ENCODE data around the gene COX10.

COX10 gene

DNA sequence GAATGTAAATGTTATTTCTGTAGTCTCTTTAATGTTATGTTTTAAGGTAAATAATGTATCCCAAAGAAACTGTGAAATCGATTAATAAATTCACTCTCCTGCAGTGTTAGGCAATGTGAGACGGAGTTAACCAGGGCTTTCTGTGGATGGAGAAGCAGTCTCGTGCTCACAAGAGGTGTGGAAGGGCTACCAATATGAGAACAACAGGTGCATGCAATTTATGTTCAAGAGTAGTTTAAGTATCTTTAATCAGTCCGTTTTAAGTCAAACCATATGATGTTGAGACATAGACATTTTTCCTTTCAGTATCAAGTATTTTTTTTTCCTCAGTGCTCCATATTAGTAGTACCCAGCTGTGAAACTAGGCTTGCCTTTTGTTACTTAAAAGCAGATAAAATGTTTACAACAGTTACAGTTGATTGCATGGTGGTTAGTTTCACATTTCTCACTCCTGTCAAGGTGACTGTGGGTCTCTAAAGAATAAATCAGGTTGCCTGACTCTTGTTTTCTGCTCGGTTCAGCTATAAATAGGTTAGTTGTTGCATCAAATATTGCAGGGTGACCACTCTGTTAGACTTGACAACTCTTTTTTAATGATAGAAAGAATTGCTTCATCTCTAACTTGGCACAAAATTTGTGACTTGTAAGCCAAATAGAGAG lies 54.4 kb downstream of the COX10 start:
- no peak for TF ChIP-seq EZH2phosphoT487 (IDR thresholded peaks at IDR 0.05; ENCODE audit: low read depth)
- TF ChIP-seq, protein P1, sequence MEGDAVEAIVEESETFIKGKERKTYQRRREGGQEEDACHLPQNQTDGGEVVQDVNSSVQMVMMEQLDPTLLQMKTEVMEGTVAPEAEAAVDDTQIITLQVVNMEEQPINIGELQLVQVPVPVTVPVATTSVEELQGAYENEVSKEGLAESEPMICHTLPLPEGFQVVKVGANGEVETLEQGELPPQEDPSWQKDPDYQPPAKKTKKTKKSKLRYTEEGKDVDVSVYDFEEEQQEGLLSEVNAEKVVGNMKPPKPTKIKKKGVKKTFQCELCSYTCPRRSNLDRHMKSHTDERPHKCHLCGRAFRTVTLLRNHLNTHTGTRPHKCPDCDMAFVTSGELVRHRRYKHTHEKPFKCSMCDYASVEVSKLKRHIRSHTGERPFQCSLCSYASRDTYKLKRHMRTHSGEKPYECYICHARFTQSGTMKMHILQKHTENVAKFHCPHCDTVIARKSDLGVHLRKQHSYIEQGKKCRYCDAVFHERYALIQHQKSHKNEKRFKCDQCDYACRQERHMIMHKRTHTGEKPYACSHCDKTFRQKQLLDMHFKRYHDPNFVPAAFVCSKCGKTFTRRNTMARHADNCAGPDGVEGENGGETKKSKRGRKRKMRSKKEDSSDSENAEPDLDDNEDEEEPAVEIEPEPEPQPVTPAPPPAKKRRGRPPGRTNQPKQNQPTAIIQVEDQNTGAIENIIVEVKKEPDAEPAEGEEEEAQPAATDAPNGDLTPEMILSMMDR (IDR thresholded peaks at IDR 0.05; ENCODE audit: low read depth, low read length) = no peak
- H4K20me1 ChIP-seq (ENCODE audit: insufficient read depth, low read length) = no peaks in the 10 kb centered on the region

GRCh38 chr17:14124854-14125253 lies 55.5 kb downstream of the COX10 start:
- no peaks in the 10 kb centered on the region for H4K20me1 ChIP-seq (ENCODE audit: insufficient read depth, low read length)
- no peak overlapping the region for H3K27ac ChIP-seq (ENCODE audit: low read length)
- H2AFZ ChIP-seq (ENCODE audit: low read depth, low read length) = no peak overlapping the region
- H3K4me3 ChIP-seq (ENCODE audit: low read length) = no peak overlapping the region
- H3K27me3 ChIP-seq (ENCODE audit: low read depth, low read length) = no peaks in the 10 kb centered on the region
- no peaks in the 10 kb centered on the region for H3K36me3 ChIP-seq (replicated peaks; ENCODE audit: low read depth, low read length)
- H3K9ac ChIP-seq (ENCODE audit: low read length) = no peak overlapping the region
- no peak overlapping the region for H3K4me2 ChIP-seq (ENCODE audit: low read length)
- no peaks in the 10 kb centered on the region; the same call in 1 of the 2 replicates for H3K79me2 ChIP-seq (ENCODE audit: low read length)
- H3K4me1 ChIP-seq (ENCODE audit: low read length) = no peaks in the 10 kb centered on the region
- H3K9me3 ChIP-seq (ENCODE audit: insufficient read depth, low read length) = no peaks in the 10 kb centered on the region
- TF ChIP-seq EZH2phosphoT487 (IDR thresholded peaks at IDR 0.05; ENCODE audit: low read depth) = no peak
- TF ChIP-seq, protein P1 (IDR thresholded peaks at IDR 0.05; ENCODE audit: low read depth, low read length) = no peak

More for the DNA sequence above, 54.4 kb downstream of the COX10 start:
- Histone ChIP-seq H3K36me3 (replicated peaks; ENCODE audit: low read depth, low read length) (no peaks in the 10 kb centered on the region), H3K27ac (ENCODE audit: low read length) (no peak overlapping the region), H3K9ac (ENCODE audit: low read length) (no peak overlapping the region), H3K4me3 (ENCODE audit: low read length) (no peak overlapping the region), H3K4me2 (ENCODE audit: low read length) (no peak overlapping the region), H2AFZ (ENCODE audit: low read depth, low read length) (no peak overlapping the region), H3K9me3 (ENCODE audit: insufficient read depth, low read length) (no peaks in the 10 kb centered on the region), H3K79me2 (ENCODE audit: low read length) (no peaks in the 10 kb centered on the region; the same call in 1 of the 2 replicates), H3K4me1 (ENCODE audit: low read length) (no peaks in the 10 kb centered on the region), H3K27me3 (ENCODE audit: low read depth, low read length) (no peaks in the 10 kb centered on the region)

DNA sequence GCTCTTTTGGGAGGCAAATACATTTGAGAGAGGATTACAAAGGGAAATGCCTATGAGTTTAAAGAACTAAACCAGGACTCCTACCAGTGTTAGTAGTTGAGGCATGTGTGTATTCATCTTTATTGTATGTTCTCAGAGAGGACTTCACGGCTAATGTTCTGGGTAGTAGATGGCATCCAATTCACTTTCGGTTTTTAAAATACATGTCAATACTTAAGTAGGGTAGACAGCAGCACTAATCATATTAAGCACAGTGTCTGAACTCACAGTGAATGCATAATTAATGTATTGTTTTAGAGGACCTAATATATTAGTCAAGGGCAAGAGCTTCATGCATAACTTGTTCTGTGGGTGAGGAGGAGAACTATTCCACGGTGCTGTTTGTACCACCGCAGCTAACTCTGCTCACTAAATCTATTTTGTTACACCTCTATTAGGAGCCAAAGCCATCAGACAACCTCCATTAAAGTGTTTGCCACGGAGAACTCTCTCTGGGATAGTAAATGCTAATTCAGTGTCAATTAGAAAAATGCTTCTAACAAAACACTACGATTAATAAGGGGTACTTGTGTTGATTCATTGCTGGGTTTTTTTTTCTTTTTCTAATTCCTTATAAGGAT lies 56.3 kb downstream of the COX10 start:
- no peak overlapping the region for H3K9ac ChIP-seq (ENCODE audit: low read length)
- no peaks in the 10 kb centered on the region; the same call in 1 of the 2 replicates for H3K79me2 ChIP-seq (ENCODE audit: low read length)
- TF ChIP-seq, protein P1 (IDR thresholded peaks at IDR 0.05; ENCODE audit: low read depth, low read length) = no peak
- TF ChIP-seq EZH2phosphoT487 (IDR thresholded peaks at IDR 0.05; ENCODE audit: low read depth) = no peak
- no peaks in the 10 kb centered on the region for H3K4me1 ChIP-seq (ENCODE audit: low read length)
- H3K4me2 ChIP-seq (ENCODE audit: low read length) = no peak overlapping the region
- no peak overlapping the region for H3K27ac ChIP-seq (ENCODE audit: low read length)
- H3K4me3 ChIP-seq (ENCODE audit: low read length) = no peak overlapping the region
- H2AFZ ChIP-seq (ENCODE audit: low read depth, low read length) = no peak overlapping the region
- H3K36me3 ChIP-seq (replicated peaks; ENCODE audit: low read depth, low read length) = no peaks in the 10 kb centered on the region
- no peaks in the 10 kb centered on the region for H3K27me3 ChIP-seq (ENCODE audit: low read depth, low read length)
- no peaks in the 10 kb centered on the region for H4K20me1 ChIP-seq (ENCODE audit: insufficient read depth, low read length)
- H3K9me3 ChIP-seq (ENCODE audit: insufficient read depth, low read length) = no peaks in the 10 kb centered on the region

- no peak overlapping the region for H3K27ac ChIP-seq (ENCODE audit: low read length)
- H3K4me1 ChIP-seq (ENCODE audit: low read length) = no peaks in the 10 kb centered on the region
- H3K9ac ChIP-seq (ENCODE audit: low read length) = no peak overlapping the region
- no peaks in the 10 kb centered on the region for H4K20me1 ChIP-seq (ENCODE audit: insufficient read depth, low read length)
- H3K36me3 ChIP-seq (replicated peaks; ENCODE audit: low read depth, low read length) = no peaks in the 10 kb centered on the region
- no peak overlapping the region for H3K4me2 ChIP-seq (ENCODE audit: low read length)
- H3K4me3 ChIP-seq (ENCODE audit: low read length) = no peak overlapping the region
- no peak overlapping the region for H2AFZ ChIP-seq (ENCODE audit: low read depth, low read length)
- no peak for TF ChIP-seq EZH2phosphoT487 (IDR thresholded peaks at IDR 0.05; ENCODE audit: low read depth)
- TF ChIP-seq, protein P1 (IDR thresholded peaks at IDR 0.05; ENCODE audit: low read depth, low read length) = no peak
- H3K27me3 ChIP-seq (ENCODE audit: low read depth, low read length) = no peaks in the 10 kb centered on the region
- H3K79me2 ChIP-seq (ENCODE audit: low read length) = no peaks in the 10 kb centered on the region
- H3K9me3 ChIP-seq (ENCODE audit: insufficient read depth, low read length) = no peaks in the 10 kb centered on the region
These were observed 63.8 kb downstream of the COX10 start for GRCh38 chr17:14133104-14133503.

Data from OCI-LY3 (cell line).